ENCODE results near the gene VIPR1.

DNA sequence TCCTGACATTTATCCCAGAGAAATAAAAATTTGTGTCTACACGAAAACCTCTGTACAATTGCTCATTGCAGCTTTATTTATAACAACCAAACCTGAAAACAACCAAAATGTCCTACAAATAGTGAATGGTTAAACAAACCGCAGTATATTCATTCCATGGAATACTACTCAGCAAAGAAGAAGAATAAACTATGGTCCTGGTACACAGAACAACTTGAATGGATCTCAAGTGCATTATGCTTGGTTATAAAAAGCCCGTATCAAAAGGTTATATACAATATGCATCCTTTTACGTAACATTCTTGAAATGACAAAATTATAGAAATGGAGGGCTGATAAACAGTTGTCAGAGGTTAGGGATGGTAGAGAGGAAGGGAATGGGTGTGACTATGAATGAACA lies 75.6 kb downstream of the VIPR1 start:
- TF ChIP-seq, protein P1, sequence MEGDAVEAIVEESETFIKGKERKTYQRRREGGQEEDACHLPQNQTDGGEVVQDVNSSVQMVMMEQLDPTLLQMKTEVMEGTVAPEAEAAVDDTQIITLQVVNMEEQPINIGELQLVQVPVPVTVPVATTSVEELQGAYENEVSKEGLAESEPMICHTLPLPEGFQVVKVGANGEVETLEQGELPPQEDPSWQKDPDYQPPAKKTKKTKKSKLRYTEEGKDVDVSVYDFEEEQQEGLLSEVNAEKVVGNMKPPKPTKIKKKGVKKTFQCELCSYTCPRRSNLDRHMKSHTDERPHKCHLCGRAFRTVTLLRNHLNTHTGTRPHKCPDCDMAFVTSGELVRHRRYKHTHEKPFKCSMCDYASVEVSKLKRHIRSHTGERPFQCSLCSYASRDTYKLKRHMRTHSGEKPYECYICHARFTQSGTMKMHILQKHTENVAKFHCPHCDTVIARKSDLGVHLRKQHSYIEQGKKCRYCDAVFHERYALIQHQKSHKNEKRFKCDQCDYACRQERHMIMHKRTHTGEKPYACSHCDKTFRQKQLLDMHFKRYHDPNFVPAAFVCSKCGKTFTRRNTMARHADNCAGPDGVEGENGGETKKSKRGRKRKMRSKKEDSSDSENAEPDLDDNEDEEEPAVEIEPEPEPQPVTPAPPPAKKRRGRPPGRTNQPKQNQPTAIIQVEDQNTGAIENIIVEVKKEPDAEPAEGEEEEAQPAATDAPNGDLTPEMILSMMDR (IDR thresholded peaks at IDR 0.05; ENCODE audit: low read depth, low read length, poor library complexity, severe bottlenecking) = no peak
- no peak for TF ChIP-seq EZH2phosphoT487 (IDR thresholded peaks at IDR 0.05; ENCODE audit: borderline replicate concordance, low read length)

Data from DOHH2 (cell line).